SK-N-DZ (cell line): ENCODE results near the gene MANSC1.

Source experiments
- small RNA-seq, 2 experiments: library from RNA; depleted of rRNA; stranded (forward); fragments of <200 nt; gene quantifications; one replicate each; pipeline ENCODE3, GENCODE V24; 2014

The MANSC1 gene

Small RNA genes within 50 kb of the gene (small RNA-seq; reads per million reads assigned to genes)
- 0 reads per million in 2 experiments for gene RNU6-318P
